Common myeloid progenitor, CD34-positive (primary cell): Measurements from ENCODE around the gene RBM38.

Experiments used
- CTCF ChIA-PET: fragments of 350-600 bp; sonication (Branson Sonifier 250); formaldehyde crosslinking; loops from one replicate; lab custom pipeline; 2021; ENCODE audit warnings: antibody characterized with exemption; lab: Charles Lee
- POLR2A ChIA-PET: fragments of 350-600 bp; sonication (Branson Sonifier 250); formaldehyde crosslinking; loops from one replicate; lab custom pipeline; 2021; ENCODE audit warnings: antibody characterized with exemption; lab: Charles Lee
- DNase-seq, 3 donors: peaks; one replicate each; pipeline versions ENCODE4 v3.0.0 to v3.0.0-alpha.2; 2013
- H3K27ac ChIP-seq, 2 experiments: 1 replicate in 1 of 2; 2 replicates in 1 of 2; pipeline ENCODE4 v1.7.0; 2013; ENCODE audit warnings: inconsistent platforms in 2 of 2, low read length in 2 of 2, mild to moderate bottlenecking in 2 of 2, low read depth in 1 of 2, moderate library complexity in 1 of 2; ENCODE audit not compliant: severe bottlenecking in 2 of 2, insufficient read depth in 1 of 2, poor library complexity in 1 of 2
- H3K27me3 ChIP-seq, 5 experiments: replicated peaks in 2 of 5; 1 replicate in 3 of 5; 2 replicates in 2 of 5; pipeline versions ENCODE4 v1.6.1 to v1.7.0; 2013; ENCODE audit warnings: low read length in 4 of 5, mild to moderate bottlenecking in 2 of 5, moderate library complexity in 2 of 5, inconsistent platforms in 1 of 5; ENCODE audit not compliant: insufficient read depth in 5 of 5, control insufficient read depth in 4 of 5
- H3K36me3 ChIP-seq, 4 experiments: 1 replicate in 2 of 4; 2 replicates in 2 of 4; pipeline versions ENCODE4 v1.6.1 to v1.7.0; 2013; ENCODE audit warnings: low read length in 3 of 4, control low read depth in 1 of 4, mild to moderate bottlenecking in 1 of 4; ENCODE audit not compliant: control insufficient read depth in 4 of 4, insufficient read depth in 4 of 4
- H3K4me1 ChIP-seq, 4 experiments: 1 replicate in 3 of 4; 2 replicates in 1 of 4; pipeline versions ENCODE4 v1.6.1 to v1.7.1; 2013; ENCODE audit warnings: low read length in 3 of 4, mild to moderate bottlenecking in 3 of 4, control low read depth in 1 of 4, inconsistent platforms in 1 of 4, moderate library complexity in 1 of 4; ENCODE audit not compliant: control insufficient read depth in 4 of 4, insufficient read depth in 4 of 4; ENCODE audit errors: control extremely low read depth in 1 of 4
- H3K4me3 ChIP-seq, 7 experiments: 1 replicate in 4 of 7; 2 replicates in 3 of 7; pipeline versions ENCODE4 v1.5.1 to v1.7.0; 2013; ENCODE audit warnings: mild to moderate bottlenecking in 7 of 7, low read length in 6 of 7, moderate library complexity in 6 of 7, inconsistent platforms in 2 of 7, low read depth in 2 of 7, control low read depth in 1 of 7; ENCODE audit not compliant: insufficient read depth in 4 of 7, control insufficient read depth in 1 of 7; ENCODE audit errors: extremely low read depth in 1 of 7
- H3K9me3 ChIP-seq, 5 experiments: 1 replicate in 4 of 5; 2 replicates in 1 of 5; pipeline versions ENCODE4 v1.6.1 to v1.7.1; 2013; ENCODE audit warnings: low read length in 4 of 5, mild to moderate bottlenecking in 2 of 5, inconsistent platforms in 1 of 5, low read depth in 1 of 5, moderate library complexity in 1 of 5; ENCODE audit not compliant: control insufficient read depth in 4 of 5, insufficient read depth in 2 of 5; ENCODE audit errors: control extremely low read depth in 1 of 5
- WGBS: methylation state at CpG from one replicate; pipeline ENCODE4 v1.1.5; 2013; ENCODE audit not compliant: insufficient coverage; 5-methylcytosine and 5-hydroxymethylcytosine counted together

RBM38 gene

DNA sequence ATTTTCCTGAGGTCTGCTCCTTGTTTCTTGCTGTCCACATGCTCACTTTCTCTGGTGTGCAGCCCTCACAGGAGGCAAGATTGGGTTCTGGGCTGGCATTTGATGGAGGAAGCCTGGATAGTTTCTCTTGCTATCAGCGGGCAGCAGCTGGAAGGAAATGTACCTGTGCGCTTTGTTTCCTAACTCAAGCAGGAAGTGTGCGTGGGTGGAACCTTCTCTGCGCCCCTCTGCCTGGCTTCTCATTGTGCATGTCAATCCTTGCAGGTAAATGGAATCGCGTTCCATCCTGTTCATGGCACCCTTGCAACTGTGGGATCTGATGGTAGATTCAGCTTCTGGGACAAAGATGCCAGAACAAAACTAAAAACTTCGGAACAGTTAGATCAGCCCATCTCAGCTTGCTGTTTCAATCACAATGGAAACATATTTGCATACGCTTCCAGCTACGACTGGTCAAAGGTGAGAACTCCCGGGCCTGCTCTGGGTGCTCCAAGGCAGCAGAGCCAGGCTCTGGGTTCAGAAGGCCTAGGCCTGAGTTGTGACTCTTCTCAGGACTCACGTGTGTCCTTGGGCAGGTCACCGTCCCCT is 16.8 kb upstream of the RBM38 start:
- H3K9me3 ChIP-seq: no peaks in the 10 kb centered on the region
- no peak for DNase-seq
- H3K36me3 ChIP-seq: peaks cover 29 to 96% (median 78%) of the 10 kb centered on the region in 4 experiments
- POLR2A ChIA-PET: no interaction called here
- WGBS: 85% methylated on average over 10 of the region's 12 CpGs
- CTCF ChIA-PET: interaction anchor here (1.0 to 1.4 kb wide), 6 partner anchors 10 to 835 kb away, joined by 3 to 6 read pairs (median 3); no protein-coding TSS in a partner anchor
- no peak overlapping the region for H3K27ac ChIP-seq
- peaks cover 0 to 11% (median 0%) of the 10 kb centered on the region in 4 experiments for H3K4me1 ChIP-seq
- H3K4me3 ChIP-seq: no peak overlapping the region
- no peaks in the 10 kb centered on the region for H3K27me3 ChIP-seq

DNA sequence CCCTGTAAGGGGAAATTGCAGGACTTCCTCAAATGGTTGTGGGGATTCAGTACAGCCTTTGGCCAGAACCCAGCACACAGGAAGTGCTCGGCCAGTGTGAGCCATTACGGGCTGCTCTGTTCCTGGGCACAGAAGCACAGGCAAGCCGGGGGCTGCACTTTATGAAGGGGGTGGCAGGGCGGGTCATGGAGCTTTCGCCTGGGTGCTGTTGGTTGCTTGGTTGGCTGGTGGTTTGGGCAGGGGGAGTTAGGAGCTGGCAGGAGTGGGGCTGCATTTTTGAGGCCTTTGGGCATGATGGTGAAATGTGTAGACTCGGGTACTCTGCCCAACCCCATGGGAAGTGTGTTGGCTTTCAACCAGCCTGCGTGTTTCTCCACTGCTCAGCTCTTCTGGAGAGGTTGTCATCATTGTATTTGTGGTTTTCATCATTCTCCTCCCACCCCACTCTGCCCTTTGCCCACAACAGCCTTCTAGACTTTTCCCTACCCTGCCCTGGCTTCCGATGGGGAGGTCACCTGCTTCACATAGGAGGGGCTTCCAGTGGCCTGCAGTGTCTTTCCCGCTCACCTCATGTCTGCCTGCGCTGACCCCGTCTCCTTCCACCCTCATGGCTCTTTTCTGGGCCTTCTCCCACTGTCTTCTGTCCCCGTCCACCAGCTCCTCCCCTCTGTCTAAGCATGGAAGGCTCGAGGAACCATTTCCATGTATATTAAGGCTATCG is 16.1 kb upstream of the RBM38 start:
- ChIA-PET CTCF (interaction anchor here (1.1 to 2.6 kb wide), 7 partner anchors 9 to 835 kb away, joined by 3 to 10 read pairs (median 3); no protein-coding TSS in a partner anchor), POLR2A (no interaction called here)
- H3K9me3 ChIP-seq: no peaks in the 10 kb centered on the region
- peaks cover 0 to 11% (median 0%) of the 10 kb centered on the region in 4 experiments for H3K4me1 ChIP-seq
- DNase-seq: no peak
- peak overlapping the region in 1 of 2 experiments; percentile 8 for H3K27ac ChIP-seq
- H3K27me3 ChIP-seq: no peaks in the 10 kb centered on the region
- 94% methylated on average over 11 of the region's 14 CpGs for WGBS
- H3K36me3 ChIP-seq: peaks cover 29 to 94% (median 74%) of the 10 kb centered on the region in 4 experiments
- H3K4me3 ChIP-seq: peak overlapping the region in 1 of 7 experiments; percentile 3

DNA sequence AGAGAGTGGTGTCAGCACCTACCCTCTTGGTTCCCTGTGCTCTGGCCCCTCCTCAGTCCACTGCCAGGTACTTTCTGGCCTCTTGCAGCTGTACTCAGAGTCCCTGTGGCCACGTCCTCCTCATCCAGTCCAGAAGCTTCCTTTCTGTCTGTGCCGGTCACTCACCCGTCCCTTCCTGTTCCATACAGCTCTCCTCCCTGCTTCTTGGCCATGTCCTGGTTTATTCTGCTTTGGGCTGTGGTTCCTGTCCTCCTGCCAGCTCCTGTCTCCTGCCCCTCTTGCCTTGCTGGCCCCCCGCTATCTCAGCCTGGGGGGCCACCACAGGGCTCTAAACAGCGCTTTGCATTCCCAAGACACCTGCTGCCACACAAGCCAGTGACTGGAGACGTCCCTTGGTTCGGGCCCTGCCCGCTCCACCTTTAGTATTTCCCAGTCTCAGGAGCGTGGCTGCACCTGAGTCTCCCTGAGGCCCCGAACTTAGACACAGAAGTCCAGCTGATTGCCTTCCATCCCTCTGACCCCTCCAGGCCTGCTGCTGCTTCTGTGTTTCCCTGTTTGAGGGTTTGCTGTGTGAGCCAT is 15.5 kb upstream of the RBM38 start:
- H3K9me3 ChIP-seq: no peaks in the 10 kb centered on the region
- peaks cover 25 to 93% (median 72%) of the 10 kb centered on the region in 4 experiments for H3K36me3 ChIP-seq
- 100% methylated on average over 9 of the region's 10 CpGs for WGBS
- CTCF ChIA-PET: interaction anchor here (1.1 to 2.6 kb wide), 8 partner anchors 9 to 834 kb away, joined by 3 to 10 read pairs (median 3); no protein-coding TSS in a partner anchor
- H3K4me3 ChIP-seq: peak overlapping the region in 1 of 7 experiments; percentile 3
- no peak for DNase-seq
- H3K27ac ChIP-seq: no peak overlapping the region
- POLR2A ChIA-PET: no interaction called here
- H3K4me1 ChIP-seq: peaks cover 0 to 11% (median 0%) of the 10 kb centered on the region in 4 experiments
- no peaks in the 10 kb centered on the region for H3K27me3 ChIP-seq

DNA sequence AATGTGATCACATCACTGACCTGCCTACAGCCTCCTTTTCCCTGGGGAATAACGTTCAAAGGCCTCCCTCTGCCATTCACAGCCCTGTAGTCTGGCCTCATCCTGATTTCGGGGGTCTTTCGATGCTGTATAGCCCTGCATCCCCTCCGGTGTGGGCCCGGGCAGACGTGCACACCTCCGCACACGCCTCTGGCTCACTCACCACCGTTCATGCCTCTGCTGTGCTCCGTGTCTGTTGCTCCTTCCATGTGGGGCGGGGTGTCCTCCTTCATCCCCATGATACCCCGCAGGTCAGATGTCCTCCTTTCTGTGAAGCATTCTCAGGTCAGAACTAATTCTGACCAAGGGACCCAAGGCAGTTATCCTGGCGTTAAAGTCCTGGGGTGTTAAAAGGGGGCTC is 13.8 kb upstream of the RBM38 start:
- Histone ChIP-seq H3K4me1 (peaks cover 0 to 11% (median 0%) of the 10 kb centered on the region in 4 experiments), H3K27me3 (no peaks in the 10 kb centered on the region), H3K9me3 (no peaks in the 10 kb centered on the region), H3K36me3 (peaks cover 22 to 77% (median 60%) of the 10 kb centered on the region in 4 experiments), H3K27ac (no peak overlapping the region), H3K4me3 (no peak overlapping the region)
- no peak for DNase-seq
- ChIA-PET CTCF (interaction anchor here (0.7 to 6.3 kb wide), 5 partner anchors 12 to 121 kb away, joined by 3 to 40 read pairs (median 3); no protein-coding TSS in a partner anchor), POLR2A (no interaction called here)
- 93% methylated on average over 13 of the region's 13 CpGs for WGBS

DNA sequence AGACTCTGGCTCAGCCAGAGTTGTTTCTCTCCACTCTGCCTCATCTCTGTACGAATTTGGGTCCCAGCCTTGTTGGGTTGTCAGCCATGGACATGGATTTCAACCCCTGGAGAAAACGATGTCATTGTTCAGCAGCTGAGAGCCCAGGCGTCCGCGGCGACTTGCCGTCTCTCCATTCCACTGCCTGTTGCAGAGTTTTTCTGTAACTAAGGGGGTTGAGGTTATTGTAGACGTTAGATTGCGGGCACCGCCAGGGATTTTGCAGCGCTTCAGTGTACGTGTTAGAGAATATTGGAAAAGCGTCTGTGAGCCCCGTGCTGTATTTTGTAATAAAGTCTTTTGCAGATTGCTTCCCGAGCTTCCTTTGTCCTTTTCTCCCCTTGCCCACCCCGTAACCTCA is 13.1 kb upstream of the RBM38 start:
- ChIA-PET CTCF (interaction anchor here (2.7 to 6.3 kb wide), 2 partner anchors 115 to 121 kb away, joined by 11 to 40 read pairs; no protein-coding TSS in a partner anchor), POLR2A (interaction anchor here (1.1 kb wide), 1 partner anchor 24 kb away, joined by 4 read pairs; no protein-coding TSS in a partner anchor)
- no peak for DNase-seq
- Histone ChIP-seq H3K27ac (no peak overlapping the region), H3K4me3 (no peak overlapping the region), H3K36me3 (peaks cover 20 to 69% (median 56%) of the 10 kb centered on the region in 4 experiments), H3K27me3 (no peaks in the 10 kb centered on the region), H3K9me3 (no peaks in the 10 kb centered on the region), H3K4me1 (peaks cover 0 to 11% (median 0%) of the 10 kb centered on the region in 4 experiments)
- WGBS: 100% methylated on average over 8 of the region's 16 CpGs

DNA sequence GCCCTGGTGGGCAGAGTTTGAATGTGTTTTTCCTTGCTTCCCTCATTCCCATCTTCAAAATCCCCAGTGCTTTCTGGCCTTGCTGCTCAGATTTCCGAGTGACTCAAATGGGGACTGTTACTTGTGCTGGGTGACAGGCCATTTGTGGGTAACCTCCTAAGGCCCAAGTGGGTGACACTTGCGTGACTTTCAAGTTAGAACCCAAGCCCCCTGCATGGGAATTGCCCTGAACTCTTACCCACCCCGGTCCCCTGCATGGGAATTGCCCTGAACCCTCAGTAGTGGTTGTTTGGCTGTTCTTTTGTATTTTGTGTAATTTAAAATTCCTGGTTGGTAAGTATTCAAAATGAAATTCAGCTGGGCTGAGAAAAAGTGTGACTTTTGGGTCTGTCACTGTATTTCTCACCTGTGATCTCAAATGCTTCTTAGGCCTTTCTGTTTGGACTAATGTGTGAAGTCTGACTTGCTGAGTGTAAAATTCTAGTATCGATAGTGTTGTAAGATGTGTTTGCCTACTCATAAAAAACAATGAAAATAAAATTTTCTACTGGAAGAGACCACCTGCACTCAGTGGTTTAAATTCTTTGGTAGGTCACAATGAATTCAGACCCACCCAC is 12.4 kb upstream of the RBM38 start:
- H3K9me3 ChIP-seq: no peaks in the 10 kb centered on the region
- no peak overlapping the region for H3K27ac ChIP-seq
- ChIA-PET CTCF (interaction anchor here (1.0 to 6.3 kb wide), 7 partner anchors 9 to 120 kb away, joined by 3 to 40 read pairs (median 4); no protein-coding TSS in a partner anchor), POLR2A (interaction anchor here (1.1 to 1.2 kb wide), 2 partner anchors 17 to 23 kb away, joined by 4 read pairs; no protein-coding TSS in a partner anchor)
- peaks cover 0 to 11% (median 0%) of the 10 kb centered on the region in 4 experiments for H3K4me1 ChIP-seq
- DNase-seq: no peak
- WGBS: 87% methylated on average over 2 of the region's 4 CpGs
- no peak overlapping the region for H3K4me3 ChIP-seq
- peaks cover 17 to 63% (median 50%) of the 10 kb centered on the region in 4 experiments for H3K36me3 ChIP-seq
- H3K27me3 ChIP-seq: no peaks in the 10 kb centered on the region
